K562 (cell line): ENCODE measurements around the gene ITPR3. TPM values are rescaled to one million over a fixed set of nuclear protein-coding genes. Genes with fewer than 3 reads are reported as not detected.

Experiments
- ATAC-seq: fragments of 200-7000 bp; cut with Tn5 transposase; 3 replicates; pipeline ENCODE4 v1.9.1; 2020; ENCODE audit warnings: moderate library complexity
- BruUV-seq: library from RNA; stranded (reverse); fragments of 400-500 nt; replicated peaks from 2 replicates; lab custom pipeline; 2021; lab: Mats Ljungman, UMichigan
- CTCF ChIA-PET: fragments of 300-600 bp; formaldehyde crosslinking; extraction: SDS; loops from one replicate; lab custom pipeline; 2021; ENCODE audit warnings: low intra/inter-chr PET ratio; lab: Yijun Ruan, JAX
- POLR2A ChIA-PET: fragments of 300-600, 350-650 bp; sonication (Branson Sonifier 250); formaldehyde crosslinking; extraction: SDS; loops from one replicate; lab custom pipeline; 2021; ENCODE audit warnings: antibody characterized with exemption, inconsistent platforms; lab: Yijun Ruan, JAX
- DNase-seq, 4 experiments: peaks; one replicate each; pipeline versions ENCODE4 v3.0.0 to v3.0.0-alpha.2; 2011 to 2018; ENCODE audit warnings: low spot score in 3 of 4, mixed read lengths in 3 of 4; ENCODE audit errors: extremely low read depth in 1 of 4
- FAIRE-seq: peaks from 2 replicates; lab custom pipeline; 2011; peaks lifted over from hg19 to GRCh38; lab: Jason Lieb, UNC
- H2AFZ ChIP-seq: 2 replicates; pipeline ENCODE4 v1.6.0; 2011; ENCODE audit warnings: low read depth, low read length, control low read depth, inconsistent platforms
- H3K27ac ChIP-seq: fragments of 200-600 bp; 3 replicates; pipeline ENCODE4 v1.8.0; 2011; ENCODE audit warnings: low read depth, mild to moderate bottlenecking, control low read depth, inconsistent platforms, low read length, moderate library complexity, mixed read lengths; ENCODE audit errors: extremely low read depth
- H3K27me3 ChIP-seq, 2 experiments: fragments of 300-600 bp in 1 of 2; 2 replicates in 1 of 2; 3 replicates in 1 of 2; pipeline versions ENCODE4 v1.6.0 to v1.8.0; 2011; ENCODE audit warnings: inconsistent platforms in 2 of 2, low read length in 2 of 2, mild to moderate bottlenecking in 1 of 2, mixed read lengths in 1 of 2, moderate library complexity in 1 of 2; ENCODE audit not compliant: control insufficient read depth in 2 of 2, insufficient read depth in 2 of 2
- H3K36me3 ChIP-seq: fragments of 300-600 bp; 3 replicates; pipeline ENCODE4 v1.8.0; 2011; ENCODE audit warnings: mild to moderate bottlenecking, low read length, inconsistent platforms; ENCODE audit not compliant: control insufficient read depth, insufficient read depth
- H3K4me1 ChIP-seq, 2 experiments: fragments of 200-600 bp in 1 of 2; replicated peaks in 1 of 2; 2 replicates in 1 of 2; 3 replicates in 1 of 2; pipeline versions ENCODE4 v1.5.1 to v1.8.0; 2011; ENCODE audit warnings: inconsistent platforms in 2 of 2, low read length in 2 of 2, mild to moderate bottlenecking in 1 of 2, mixed read lengths in 1 of 2, moderate library complexity in 1 of 2; ENCODE audit not compliant: control insufficient read depth in 2 of 2, insufficient read depth in 2 of 2
- H3K4me2 ChIP-seq: 2 replicates; pipeline ENCODE4 v1.6.1; 2011; ENCODE audit warnings: low read length, control low read depth, inconsistent platforms, mixed read lengths; ENCODE audit not compliant: insufficient read depth
- H3K4me3 ChIP-seq: fragments of 200-600 bp; sonication (generic), shearing (Covaris generic); 2 replicates; pipeline ENCODE4 v1.5.1; 2016; ENCODE audit warnings: control low read depth, inconsistent platforms
- H3K79me2 ChIP-seq: fragments of 200-600 bp; 3 replicates; pipeline ENCODE4 v1.8.0; 2011; ENCODE audit warnings: low read length, inconsistent platforms; ENCODE audit not compliant: control insufficient read depth, insufficient read depth
- H3K9ac ChIP-seq, 2 experiments: 2 replicates each; pipeline versions ENCODE4 v1.6.0 to v1.6.1; 2011; ENCODE audit warnings: low read depth in 2 of 2, low read length in 2 of 2, control low read depth in 1 of 2, inconsistent platforms in 1 of 2, mild to moderate bottlenecking in 1 of 2, mixed read lengths in 1 of 2; ENCODE audit not compliant: insufficient read depth in 1 of 2
- H3K9me1 ChIP-seq: one replicate; pipeline ENCODE4 v1.6.0; 2011; ENCODE audit warnings: inconsistent platforms, mild to moderate bottlenecking, low read length, moderate library complexity; ENCODE audit not compliant: control insufficient read depth, insufficient read depth
- H3K9me3 ChIP-seq: replicated peaks from 2 replicates; pipeline ENCODE4 v1.5.1; 2011; ENCODE audit warnings: low read depth, low read length, inconsistent platforms; ENCODE audit not compliant: control insufficient read depth, insufficient read depth
- H4K20me1 ChIP-seq: replicated peaks from 2 replicates; pipeline ENCODE4 v1.6.1; 2011; ENCODE audit warnings: low read length, inconsistent platforms, mixed read lengths; ENCODE audit not compliant: control insufficient read depth, insufficient read depth
- JUN ChIP-seq, 2 experiments: sonication (generic) in 1 of 2; formaldehyde crosslinking in 1 of 2; IDR thresholded peaks; 2 replicates each; pipeline versions ENCODE4 v1.6.1 to v1.8.0; 2012 to 2022; ENCODE audit warnings: borderline replicate concordance in 2 of 2, mild to moderate bottlenecking in 2 of 2, improper control_type of control experiment in 1 of 2, low read depth in 1 of 2, low read length in 1 of 2, missing genetic modification reagents in 1 of 2
- SP2 ChIP-seq: IDR thresholded peaks from 2 replicates; pipeline ENCODE4 v1.6.1; 2011; ENCODE audit warnings: mild to moderate bottlenecking, low read depth, low read length, moderate library complexity; ENCODE audit not compliant: poor library complexity, severe bottlenecking; ENCODE audit errors: extremely low read depth
- ZBTB12 ChIP-seq: fragments of 250-450 bp; sonication (Bioruptor Pico); IDR thresholded peaks from 2 replicates; pipeline ENCODE4 v1.4.0; 2020
- ZFP91 ChIP-seq: sonication (generic); formaldehyde crosslinking; IDR thresholded peaks from 2 replicates; pipeline ENCODE4 v1.8.0; 2022; ENCODE audit warnings: mild to moderate bottlenecking, missing genetic modification reagents
- WGBS: fragments of 100-300 bp; shearing (Covaris generic); methylation state at CpG from one replicate; pipeline ENCODE4 v1.1.6; 2016; ENCODE audit warnings: low coverage, mixed read lengths; ENCODE audit not compliant: insufficient coverage; ENCODE audit errors: missing lambda C conversion rate; 5-methylcytosine and 5-hydroxymethylcytosine counted together
- in situ Hi-C: fragments of 300-500 bp; cut with MboI; formaldehyde crosslinking; loops from 4 replicates; pipeline ENCODE4 v1.15.0; 2018; ENCODE audit warnings: inconsistent platforms, mixed read lengths
- intact Hi-C: fragments of 100-400 bp; cut with micrococcal nuclease; formaldehyde crosslinking; loops from 2 replicates; pipeline ENCODE4 v1.14.2; 2022
- polyA plus RNA-seq, 8 experiments: library from polyadenylated mRNA; depleted of rRNA in 4 of 8; stranded (reverse) in 5 of 8; unstranded in 3 of 8; fragments of >200 nt; fragmentation: Nextera tagmentation in 2 of 8; fragmentation: Illumina TruSeq in 1 of 8; extraction: Ambion mirVana in 2 of 8; extraction: Trizol in 1 of 8; gene quantifications; 2 replicates each; pipeline versions ENCODE4 v1.2.1 to v1.2.3, GENCODE V29; 2011 to 2014; ENCODE audit warnings: inconsistent platforms in 1 of 8, missing spikeins in 1 of 8
- total RNA-seq, 7 experiments: library from RNA; depleted of rRNA in 6 of 7; stranded (reverse); fragments of >200 nt in 6 of 7; fragmentation: Illumina TruSeq in 2 of 7; extraction: Trizol in 2 of 7; gene quantifications; 2 replicates each; pipeline versions ENCODE4 v1.2.1 to v1.2.3, GENCODE V29; 2011 to 2021; ENCODE audit warnings: low replicate concordance in 1 of 7
- TF ChIP-seq, protein P1 (sequence below): fragments of 450-650 bp; IDR thresholded peaks from 2 replicates; pipeline ENCODE4 v1.7.1; 2018; ENCODE audit warnings: mild to moderate bottlenecking, low read depth; ENCODE audit not compliant: partially characterized antibody

Gene ITPR3
- total and polyA plus RNA-seq, 9 of the 15 experiments (the other 6 are each of a cell fraction or from before 2014, with no cell fraction given), result 0.39 to 35.7 (median 13.2) TPM

GRCh38 chr6:33682341-33682740, 61.2 kb downstream of the ITPR3 start:
- Histone ChIP-seq H3K27me3 (no peaks in the 10 kb centered on the region), H3K79me2 (no peaks in the 10 kb centered on the region), H3K27ac (no peak overlapping the region)
- in situ Hi-C loops, result no loop called here
- no peak for DNase-seq
- TF ChIP-seq JUN (IDR thresholded peaks at IDR 0.05; ENCODE audit: borderline replicate concordance, low read depth, low read length), result no peak
- TF ChIP-seq JUN (CRISPR knock-in tag; IDR thresholded peaks at IDR 0.05; ENCODE audit: borderline replicate concordance), result no peak
- no peak for TF ChIP-seq ZBTB12 (CRISPR knock-in tag)
- no peak for TF ChIP-seq SP2
- no peak for TF ChIP-seq ZFP91 (CRISPR knock-in tag)
- TF ChIP-seq, protein P1, sequence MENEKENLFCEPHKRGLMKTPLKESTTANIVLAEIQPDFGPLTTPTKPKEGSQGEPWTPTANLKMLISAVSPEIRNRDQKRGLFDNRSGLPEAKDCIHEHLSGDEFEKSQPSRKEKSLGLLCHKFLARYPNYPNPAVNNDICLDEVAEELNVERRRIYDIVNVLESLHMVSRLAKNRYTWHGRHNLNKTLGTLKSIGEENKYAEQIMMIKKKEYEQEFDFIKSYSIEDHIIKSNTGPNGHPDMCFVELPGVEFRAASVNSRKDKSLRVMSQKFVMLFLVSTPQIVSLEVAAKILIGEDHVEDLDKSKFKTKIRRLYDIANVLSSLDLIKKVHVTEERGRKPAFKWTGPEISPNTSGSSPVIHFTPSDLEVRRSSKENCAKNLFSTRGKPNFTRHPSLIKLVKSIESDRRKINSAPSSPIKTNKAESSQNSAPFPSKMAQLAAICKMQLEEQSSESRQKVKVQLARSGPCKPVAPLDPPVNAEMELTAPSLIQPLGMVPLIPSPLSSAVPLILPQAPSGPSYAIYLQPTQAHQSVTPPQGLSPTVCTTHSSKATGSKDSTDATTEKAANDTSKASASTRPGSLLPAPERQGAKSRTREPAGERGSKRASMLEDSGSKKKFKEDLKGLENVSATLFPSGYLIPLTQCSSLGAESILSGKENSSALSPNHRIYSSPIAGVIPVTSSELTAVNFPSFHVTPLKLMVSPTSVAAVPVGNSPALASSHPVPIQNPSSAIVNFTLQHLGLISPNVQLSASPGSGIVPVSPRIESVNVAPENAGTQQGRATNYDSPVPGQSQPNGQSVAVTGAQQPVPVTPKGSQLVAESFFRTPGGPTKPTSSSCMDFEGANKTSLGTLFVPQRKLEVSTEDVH, result no peak
- TF ChIP-seq, all 486 proteins: peak for 0
- no peak for ATAC-seq
- POLR2A ChIA-PET, result interaction anchor here (0.7 to 1.5 kb wide), 4 partner anchors 9 to 29 kb away, joined by 3 to 5 read pairs (median 5); partner anchors contain the start of gene UQCC2
- H4K20me1 ChIP-seq, result no peaks in the 10 kb centered on the region
- peaks cover 0 to 3% of the 10 kb centered on the region in 2 experiments; a peak in 1 of 5 replicates for H3K4me1 ChIP-seq
- 85% methylated on average over 13 of the region's 13 CpGs for WGBS
- H3K4me2 ChIP-seq, result no peak overlapping the region
- H3K4me3 ChIP-seq, result no peak overlapping the region
- H3K36me3 ChIP-seq, result peaks cover 92% of the 10 kb centered on the region; the same call in 2 of the 3 replicates
- no peaks in the 10 kb centered on the region for H3K9me3 ChIP-seq
- no TSS peak for BruUV-seq
- 0 out of 4 replicates have a peak overlapping the region, but pooled peaks of 1 of the 2 experiments have one; percentile 5 for H3K9ac ChIP-seq
- intact Hi-C loops, result no loop called here
- no peaks in the 10 kb centered on the region for H3K9me1 ChIP-seq
- H2AFZ ChIP-seq, result no peak overlapping the region
- no peak for FAIRE-seq
- CTCF ChIA-PET, result no interaction called here
